Nephron progenitor cell (in vitro differentiated cells): ENCODE results near the gene OR10G3.

Experiments used
- DNase-seq: peaks from one replicate; pipeline ENCODE4 v3.0.0; 2021
- H3K27ac Mint-ChIP-seq: 2 replicates; pipeline ENCODE4 v1.8.0; 2021; ENCODE audit warnings: mild to moderate bottlenecking, moderate library complexity, mixed read lengths
- H3K27me3 Mint-ChIP-seq: 2 replicates; pipeline ENCODE4 v1.8.0; 2021; ENCODE audit warnings: mild to moderate bottlenecking, low read depth, mixed read lengths; ENCODE audit not compliant: poor library complexity
- H3K36me3 Mint-ChIP-seq: 2 replicates; pipeline ENCODE4 v1.8.0; 2021; ENCODE audit warnings: low read depth, mixed read lengths
- H3K4me1 Mint-ChIP-seq: 2 replicates; pipeline ENCODE4 v1.8.0; 2021; ENCODE audit warnings: mixed read lengths
- H3K4me3 Mint-ChIP-seq: 2 replicates; pipeline ENCODE4 v1.8.0; 2021; ENCODE audit warnings: mild to moderate bottlenecking, moderate library complexity, mixed read lengths
- H3K9me3 Mint-ChIP-seq: 2 replicates; pipeline ENCODE4 v1.8.0; 2021; ENCODE audit warnings: mild to moderate bottlenecking, moderate library complexity, mixed read lengths
- CTCF ChIP-seq: fragments of 200-600 bp; sonication (generic); IDR thresholded peaks from 2 replicates; pipeline ENCODE4 v1.5.0; 2021; ENCODE audit warnings: antibody characterized with exemption

OR10G3 gene

GRCh38 chr14:21525962-21526671 lies 53.8 kb downstream of the OR10G3 start, which contains the start of gene SALL2:
Gene SALL2 (minus strand): TSS chr14:21526346. CDS start chr14:21526127, 219 bp downstream.
- peaks cover 45% of the 10 kb centered on the region for H3K36me3 Mint-ChIP-seq
- H3K27ac Mint-ChIP-seq = peak within 1 kb of the TSS; percentile 99
- TF ChIP-seq CTCF = no peak
- H3K9me3 Mint-ChIP-seq = no peaks in the 10 kb centered on the region
- no peaks in the 10 kb centered on the region for H3K27me3 Mint-ChIP-seq
- peak; percentile 87 for DNase-seq
- peak within 1 kb of the TSS; percentile 96 for H3K4me3 Mint-ChIP-seq
- peaks cover 82% of the 10 kb centered on the region for H3K4me1 Mint-ChIP-seq

- H3K4me3 Mint-ChIP-seq = peak overlapping the region; percentile 96
Measured at GRCh38 chr14:21525571-21525961, 54.3 kb downstream of the OR10G3 start.

GRCh38 chr14:21524575-21525490 lies 55.0 kb downstream of the OR10G3 start:
- Mint-ChIP-seq H3K4me3 (peak overlapping the region; percentile 96), H3K27me3 (no peaks in the 10 kb centered on the region), H3K9me3 (no peaks in the 10 kb centered on the region), H3K36me3 (peaks cover 56% of the 10 kb centered on the region), H3K4me1 (peaks cover 84% of the 10 kb centered on the region), H3K27ac (peak overlapping the region; percentile 86)
- no peak for DNase-seq
- TF ChIP-seq CTCF = no peak

More at GRCh38 chr14:21525571-21525961, 54.3 kb downstream of the OR10G3 start:
- peaks cover 82% of the 10 kb centered on the region for H3K4me1 Mint-ChIP-seq
- DNase-seq = no peak
- H3K27me3 Mint-ChIP-seq = no peaks in the 10 kb centered on the region
- TF ChIP-seq CTCF = no peak
- no peaks in the 10 kb centered on the region for H3K9me3 Mint-ChIP-seq
- peaks cover 50% of the 10 kb centered on the region for H3K36me3 Mint-ChIP-seq
- peak overlapping the region; percentile 86 for H3K27ac Mint-ChIP-seq

GRCh38 chr14:21523203-21523602 lies 56.7 kb downstream of the OR10G3 start:
- DNase-seq = no peak
- H3K36me3 Mint-ChIP-seq = peaks cover 61% of the 10 kb centered on the region
- H3K4me1 Mint-ChIP-seq = peaks cover 80% of the 10 kb centered on the region
- no peaks in the 10 kb centered on the region for H3K9me3 Mint-ChIP-seq
- peak overlapping the region; percentile 53 for H3K4me3 Mint-ChIP-seq
- no peak for TF ChIP-seq CTCF
- H3K27me3 Mint-ChIP-seq = no peaks in the 10 kb centered on the region
- H3K27ac Mint-ChIP-seq = peak overlapping the region; percentile 81

GRCh38 chr14:21521501-21521900 lies 58.4 kb downstream of the OR10G3 start:
- peaks cover 61% of the 10 kb centered on the region for H3K36me3 Mint-ChIP-seq
- H3K4me1 Mint-ChIP-seq = peaks cover 63% of the 10 kb centered on the region
- peaks cover 3% of the 10 kb centered on the region for H3K27me3 Mint-ChIP-seq
- no peaks in the 10 kb centered on the region for H3K9me3 Mint-ChIP-seq
- H3K27ac Mint-ChIP-seq = no peak overlapping the region
- no peak overlapping the region for H3K4me3 Mint-ChIP-seq
- no peak for DNase-seq
- no peak for TF ChIP-seq CTCF
